Naive thymus-derived CD4-positive, alpha-beta T cell (primary cell): ENCODE measurements around the gene FAM111A. TPM values are rescaled to one million over a fixed set of nuclear protein-coding genes. Genes with fewer than 3 reads are reported as not detected.

Experiments
- ATAC-seq: fragments of 150-1000 bp; cut with Tn5 transposase; 2 replicates; pipeline ENCODE4 v1.10.0; 2021; ENCODE audit warnings: mild to moderate bottlenecking, moderate library complexity
- CTCF ChIA-PET: fragments of 350-600 bp; sonication (Branson Sonifier 250); formaldehyde crosslinking; loops from one replicate; lab custom pipeline; 2021; ENCODE audit warnings: antibody characterized with exemption; lab: Charles Lee
- POLR2A ChIA-PET: fragments of 350-600 bp; sonication (Branson Sonifier 250); formaldehyde crosslinking; loops from one replicate; lab custom pipeline; 2021; ENCODE audit warnings: antibody characterized with exemption, inconsistent platforms; lab: Charles Lee
- DNase-seq, 9 donors: peaks; one replicate each; pipeline versions ENCODE4 v3.0.0 to v3.0.0-alpha.2; 2020 to 2022; ENCODE audit warnings: mixed read lengths in 1 of 9
- H3K27ac ChIP-seq: one replicate; pipeline ENCODE4 v1.7.0; 2013; ENCODE audit warnings: mild to moderate bottlenecking, low read depth, low read length, moderate library complexity
- H3K27me3 ChIP-seq, 2 donors: one replicate each; pipeline ENCODE4 v1.7.0; 2013; ENCODE audit warnings: low read length in 2 of 2, mild to moderate bottlenecking in 2 of 2, moderate library complexity in 2 of 2; ENCODE audit not compliant: control insufficient read depth in 2 of 2, insufficient read depth in 2 of 2
- H3K36me3 ChIP-seq, 3 experiments: 1 replicate in 2 of 3; 2 replicates in 1 of 3; pipeline ENCODE4 v1.7.0; 2013; ENCODE audit warnings: low read length in 3 of 3, mild to moderate bottlenecking in 3 of 3, moderate library complexity in 1 of 3; ENCODE audit not compliant: insufficient read depth in 3 of 3, control insufficient read depth in 2 of 3
- H3K4me1 ChIP-seq, 2 donors: one replicate each; pipeline ENCODE4 v1.7.0; 2013; ENCODE audit warnings: low read length in 2 of 2, mild to moderate bottlenecking in 2 of 2, moderate library complexity in 1 of 2; ENCODE audit not compliant: control insufficient read depth in 2 of 2, insufficient read depth in 2 of 2
- H3K4me3 ChIP-seq: 2 replicates; pipeline ENCODE4 v1.7.0; 2013; ENCODE audit warnings: mild to moderate bottlenecking, low read length
- H3K9me3 ChIP-seq, 3 experiments: 1 replicate in 2 of 3; 2 replicates in 1 of 3; pipeline ENCODE4 v1.7.0; 2013; ENCODE audit warnings: low read length in 3 of 3; ENCODE audit not compliant: control insufficient read depth in 2 of 3
- H3K27ac Mint-ChIP-seq, 9 donors: one replicate each; pipeline ENCODE4 v1.8.0; 2020 to 2022; ENCODE audit warnings: mixed read lengths in 9 of 9, mild to moderate bottlenecking in 8 of 9, moderate library complexity in 5 of 9, inconsistent platforms in 2 of 9
- H3K27me3 Mint-ChIP-seq, 5 donors: one replicate each; pipeline ENCODE4 v1.8.0; 2021 to 2022; ENCODE audit warnings: mixed read lengths in 5 of 5, mild to moderate bottlenecking in 1 of 5
- H3K36me3 Mint-ChIP-seq, 5 donors: one replicate each; pipeline ENCODE4 v1.8.0; 2020 to 2022; ENCODE audit warnings: mixed read lengths in 5 of 5, mild to moderate bottlenecking in 3 of 5, inconsistent platforms in 1 of 5
- H3K4me1 Mint-ChIP-seq, 7 donors: one replicate each; pipeline ENCODE4 v1.8.0; 2020 to 2022; ENCODE audit warnings: mixed read lengths in 7 of 7, mild to moderate bottlenecking in 3 of 7, inconsistent platforms in 1 of 7
- H3K4me3 Mint-ChIP-seq, 10 donors: one replicate each; pipeline ENCODE4 v1.8.0; 2020 to 2022; ENCODE audit warnings: mild to moderate bottlenecking in 10 of 10, mixed read lengths in 10 of 10, moderate library complexity in 6 of 10, inconsistent platforms in 2 of 10
- H3K9me3 Mint-ChIP-seq, 11 donors: one replicate each; pipeline ENCODE4 v1.8.0; 2020 to 2022; ENCODE audit warnings: mixed read lengths in 11 of 11, mild to moderate bottlenecking in 4 of 11, inconsistent platforms in 1 of 11, moderate library complexity in 1 of 11
- intact Hi-C, 2 donors: fragments of 100-400 bp; cut with micrococcal nuclease; formaldehyde crosslinking; loops; one replicate each; pipeline ENCODE4 v1.15.1; 2023
- polyA plus RNA-seq, 2 donors: library from polyadenylated mRNA; unstranded; fragments of 300-500 nt; fragmentation: Illumina TruSeq; gene quantifications; one replicate each; pipeline ENCODE4 v1.2.3, GENCODE V29; 2021
- total RNA-seq, 6 experiments: library from RNA in 5 of 6; stranded (reverse) in 5 of 6; gene quantifications; 1 replicate in 5 of 6; 2 replicates in 1 of 6; pipeline ENCODE4 v1.2.3 and lab custom pipeline; 2021 to 2026

FAM111A gene
- total and polyA plus RNA-seq, 7 experiments from 2014 or later = 23.0 to 138 (median 77.9) TPM

GRCh38 chr11:59138643-59139042 lies 4.0 kb upstream of the FAM111A start:
- Mint-ChIP-seq H3K4me3 (no peak overlapping the region), H3K36me3 (peaks cover 0 to 22% (median 7%) of the 10 kb centered on the region in 5 donors), H3K9me3 (no peaks in the 10 kb centered on the region), H3K4me1 (peaks cover 20 to 55% (median 36%) of the 10 kb centered on the region in 7 donors), H3K27ac (no peak overlapping the region), H3K27me3 (no peaks in the 10 kb centered on the region)
- no peaks in the 10 kb centered on the region for H3K27me3 ChIP-seq
- intact Hi-C loops = loop anchor here in 1 of 2 donors (5.0 kb wide), 1 partner anchor 351 kb away; no protein-coding TSS in a partner anchor
- H3K9me3 ChIP-seq = no peaks in the 10 kb centered on the region
- no peak for DNase-seq
- no peak for ATAC-seq
- POLR2A ChIA-PET = no interaction called here
- H3K4me3 ChIP-seq = no peak overlapping the region
- H3K4me1 ChIP-seq = peaks cover 14 to 15% of the 10 kb centered on the region in 2 donors
- H3K27ac ChIP-seq = no peak overlapping the region
- peaks cover 0 to 19% (median 0%) of the 10 kb centered on the region in 3 experiments for H3K36me3 ChIP-seq
- CTCF ChIA-PET = no interaction called here

GRCh38 chr11:59141191-59141590 lies 1.5 kb upstream of the FAM111A start:
- Mint-ChIP-seq H3K27ac (peak overlapping the region in 7 of 9 donors; percentile 13 to 99 (median 93)), H3K4me1 (peaks cover 37 to 60% (median 49%) of the 10 kb centered on the region in 7 donors)
- intact Hi-C loops = loop anchor here (5.0 to 10.0 kb wide), 6 partner anchors 614 to 1816 kb away; partner anchors contain the start of genes MRPL16 (in 1 of the 2), STX3 (in 1 of the 2), TIMM10 (in 1 of the 2) and TNKS1BP1 (in 1 of the 2)

GRCh38 chr11:59141673-59142460 lies 789 bp upstream of the FAM111A start:
- DNase-seq (peak in 1 of 9 donors; percentile 1), ATAC-seq (peak; percentile 1)
- intact Hi-C loops = loop anchor here (1.0 to 10.0 kb wide), 16 partner anchors 16 to 1817 kb away; partner anchors contain the start of genes CLP1 (in 1 of the 2), MED19 (in 1 of the 2), MRPL16 (in 1 of the 2) and OSBP (in 1 of the 2)
- peak overlapping the region; percentile 93 to 99 (median 97) for H3K27ac Mint-ChIP-seq
- H3K27me3 ChIP-seq = no peaks in the 10 kb centered on the region
- H3K4me3 ChIP-seq = peak overlapping the region; percentile 97
- peaks cover 19 to 24% of the 10 kb centered on the region in 2 donors for H3K4me1 ChIP-seq
- POLR2A ChIA-PET = interaction anchor here (0.8 to 1.4 kb wide), 4 partner anchors 9 to 566 kb away, joined by 3 to 8 read pairs (median 4); partner anchors contain the start of gene LPXN
- H3K9me3 Mint-ChIP-seq = no peaks in the 10 kb centered on the region
- no peaks in the 10 kb centered on the region for H3K27me3 Mint-ChIP-seq
- no peaks in the 10 kb centered on the region for H3K9me3 ChIP-seq
- H3K4me1 Mint-ChIP-seq = peaks cover 42 to 62% (median 49%) of the 10 kb centered on the region in 7 donors
- H3K36me3 Mint-ChIP-seq = peaks cover 0 to 21% (median 4%) of the 10 kb centered on the region in 5 donors
- peaks cover 0 to 12% (median 0%) of the 10 kb centered on the region in 3 experiments for H3K36me3 ChIP-seq
- H3K4me3 Mint-ChIP-seq = peak overlapping the region; percentile 95 to 100 (median 98)
- CTCF ChIA-PET = interaction anchor here (3.1 to 3.6 kb wide), 2 partner anchors 16 to 30 kb away, joined by 7 to 25 read pairs; partner anchors contain the start of gene DTX4
- peak overlapping the region; percentile 81 for H3K27ac ChIP-seq

More at GRCh38 chr11:59141191-59141590, 1.5 kb upstream of the FAM111A start:
- Histone ChIP-seq H3K36me3 (peaks cover 0 to 12% (median 0%) of the 10 kb centered on the region in 3 experiments), H3K4me1 (peaks cover 19 to 24% of the 10 kb centered on the region in 2 donors), H3K9me3 (no peaks in the 10 kb centered on the region), H3K27me3 (no peaks in the 10 kb centered on the region), H3K4me3 (no peak overlapping the region), H3K27ac (no peak overlapping the region)
- DNase-seq = no peak
- ChIA-PET POLR2A (no interaction called here), CTCF (interaction anchor here (1.6 to 3.6 kb wide), 3 partner anchors 17 to 83 kb away, joined by 5 to 25 read pairs (median 7); partner anchors contain the start of gene DTX4)
- Mint-ChIP-seq H3K27me3 (no peaks in the 10 kb centered on the region), H3K4me3 (peak overlapping the region in 9 of 10 donors; percentile 16 to 100 (median 97)), H3K9me3 (no peaks in the 10 kb centered on the region), H3K36me3 (peaks cover 0 to 20% (median 4%) of the 10 kb centered on the region in 5 donors)
- ATAC-seq = no peak

GRCh38 chr11:59144096-59144495 lies 1.4 kb downstream of the FAM111A start:
- ChIA-PET POLR2A (interaction anchor here (1.0 to 2.0 kb wide), 5 partner anchors 8 to 472 kb away, joined by 3 to 10 read pairs (median 3); no protein-coding TSS in a partner anchor), CTCF (interaction anchor here (0.6 to 2.0 kb wide), 3 partner anchors 14 to 1611 kb away, joined by 3 to 15 read pairs (median 4); no protein-coding TSS in a partner anchor)
- Histone ChIP-seq H3K27ac (peak overlapping the region; percentile 81), H3K4me3 (peak overlapping the region; percentile 97), H3K36me3 (peaks cover 0 to 9% (median 3%) of the 10 kb centered on the region in 3 experiments), H3K4me1 (peaks cover 19 to 24% of the 10 kb centered on the region in 2 donors), H3K27me3 (no peaks in the 10 kb centered on the region), H3K9me3 (no peaks in the 10 kb centered on the region)
- Mint-ChIP-seq H3K9me3 (no peaks in the 10 kb centered on the region), H3K4me3 (peak overlapping the region; percentile 95 to 100 (median 98)), H3K4me1 (peaks cover 46 to 76% (median 54%) of the 10 kb centered on the region in 7 donors), H3K27ac (peak overlapping the region; percentile 93 to 99 (median 97)), H3K27me3 (no peaks in the 10 kb centered on the region), H3K36me3 (peaks cover 0 to 20% (median 8%) of the 10 kb centered on the region in 5 donors)
- intact Hi-C loops = loop anchor here (1.0 to 10.0 kb wide), 12 partner anchors 8 to 1819 kb away; partner anchors contain the start of genes FAM111B (in 1 of the 2), MRPL16 (in 1 of the 2), PATL1 (in 1 of the 2) and STX3 (in 1 of the 2)
- DNase-seq = no peak
- ATAC-seq = no peak

- H3K4me1 ChIP-seq = peaks cover 19 to 24% of the 10 kb centered on the region in 2 donors
- intact Hi-C loops = loop anchor here (1.0 to 10.0 kb wide), 12 partner anchors 8 to 1820 kb away; partner anchors contain the start of genes FAM111B (in 1 of the 2), MRPL16 (in 1 of the 2), PATL1 (in 1 of the 2) and STX3 (in 1 of the 2)
- peaks cover 46 to 78% (median 54%) of the 10 kb centered on the region in 7 donors for H3K4me1 Mint-ChIP-seq
Measured at GRCh38 chr11:59144579-59145345, 2.1 kb downstream of the FAM111A start.

More at GRCh38 chr11:59144579-59145345, 2.1 kb downstream of the FAM111A start:
- Histone ChIP-seq H3K27ac (peak overlapping the region; percentile 81), H3K4me3 (peak overlapping the region; percentile 97), H3K36me3 (peaks cover 0 to 11% (median 4%) of the 10 kb centered on the region in 3 experiments), H3K9me3 (no peaks in the 10 kb centered on the region), H3K27me3 (no peaks in the 10 kb centered on the region)
- Mint-ChIP-seq H3K4me3 (peak overlapping the region; percentile 95 to 100 (median 98)), H3K36me3 (peaks cover 0 to 22% (median 12%) of the 10 kb centered on the region in 5 donors), H3K27me3 (no peaks in the 10 kb centered on the region), H3K9me3 (no peaks in the 10 kb centered on the region), H3K27ac (peak overlapping the region; percentile 93 to 99 (median 97))
- peak; percentile 63 for ATAC-seq
- peak; percentile 34 to 85 (median 78) for DNase-seq
- POLR2A ChIA-PET = interaction anchor here (1.0 to 2.0 kb wide), 5 partner anchors 9 to 471 kb away, joined by 3 to 10 read pairs (median 3); no protein-coding TSS in a partner anchor
- CTCF ChIA-PET = interaction anchor here (1.1 to 2.0 kb wide), 3 partner anchors 8 to 25 kb away, joined by 4 to 15 read pairs (median 4); no protein-coding TSS in a partner anchor
